GM23248 (cell line): ENCODE measurements around the gene DYSF. TPM values are rescaled to one million over a fixed set of nuclear protein-coding genes. Genes with fewer than 3 reads are reported as not detected.

Experiments used
- DNase-seq: peaks from one replicate; pipeline ENCODE4 v3.0.0-alpha.2; 2015
- H2AFZ ChIP-seq: fragments of 200-600 bp; sonication (generic); 2 replicates; pipeline ENCODE4 v1.6.1; 2016; ENCODE audit warnings: antibody characterized with exemption
- H3F3A ChIP-seq: fragments of 200-600 bp; sonication (generic); 2 replicates; pipeline ENCODE4 v1.6.1; 2016; ENCODE audit warnings: mild to moderate bottlenecking, antibody characterized with exemption, mixed run types; ENCODE audit not compliant: insufficient read depth
- H3K27ac ChIP-seq: fragments of 200-600 bp; sonication (generic); 2 replicates; pipeline ENCODE4 v1.5.1; 2016; ENCODE audit warnings: mild to moderate bottlenecking
- H3K27me3 ChIP-seq: fragments of 200-600 bp; sonication (generic); replicated peaks from 2 replicates; pipeline ENCODE4 v1.6.1; 2016; ENCODE audit warnings: mild to moderate bottlenecking; ENCODE audit not compliant: insufficient read depth
- H3K36me3 ChIP-seq: fragments of 200-600 bp; sonication (generic); 2 replicates; pipeline ENCODE4 v1.6.1; 2016; ENCODE audit warnings: low read depth, mild to moderate bottlenecking
- H3K4me1 ChIP-seq: fragments of 200-600 bp; sonication (generic); 2 replicates; pipeline ENCODE4 v1.6.1; 2016; ENCODE audit warnings: mild to moderate bottlenecking; ENCODE audit not compliant: insufficient read depth
- H3K4me2 ChIP-seq: fragments of 200-600 bp; sonication (generic); one replicate; pipeline ENCODE4 v1.6.1; 2016; ENCODE audit warnings: mild to moderate bottlenecking; ENCODE audit not compliant: unreplicated experiment
- H3K4me3 ChIP-seq: fragments of 200-600 bp; sonication (generic); 2 replicates; pipeline ENCODE4 v1.5.1; 2016; ENCODE audit warnings: mild to moderate bottlenecking
- H3K79me2 ChIP-seq: fragments of 200-600 bp; sonication (generic); 2 replicates; pipeline ENCODE4 v1.6.1; 2016; ENCODE audit warnings: mild to moderate bottlenecking; ENCODE audit not compliant: insufficient read depth
- H3K9ac ChIP-seq: fragments of 200-600 bp; sonication (generic); 2 replicates; pipeline ENCODE4 v1.6.1; 2016; ENCODE audit warnings: mild to moderate bottlenecking
- H3K9me2 ChIP-seq: fragments of 200-600 bp; sonication (generic); 2 replicates; pipeline ENCODE4 v1.6.1; 2016; ENCODE audit warnings: mixed run types, mild to moderate bottlenecking, moderate library complexity; ENCODE audit not compliant: insufficient read depth
- H3K9me3 ChIP-seq: fragments of 200-600 bp; sonication (generic); one replicate; pipeline ENCODE4 v1.6.1; 2017; ENCODE audit warnings: low read depth
- H4K20me1 ChIP-seq: fragments of 200-600 bp; sonication (generic); 2 replicates; pipeline ENCODE4 v1.6.0; 2016; ENCODE audit not compliant: insufficient read depth
- EZH2 ChIP-seq: fragments of 200-600 bp; sonication (generic); IDR thresholded peaks from 2 replicates; pipeline ENCODE4 v1.6.1; 2018; ENCODE audit warnings: antibody characterized with exemption, mild to moderate bottlenecking; ENCODE audit not compliant: insufficient read depth, poor library complexity, severe bottlenecking
- EZH2phosphoT487 ChIP-seq: fragments of 200-600 bp; sonication (generic); IDR thresholded peaks from 2 replicates; pipeline ENCODE4 v1.6.1; 2018; ENCODE audit warnings: antibody characterized with exemption, moderate library complexity, mild to moderate bottlenecking, low read depth; ENCODE audit not compliant: insufficient read depth
- WGBS, 2 experiments: methylation state at CpG; one replicate each; pipeline ENCODE4 v1.1.6; 2015 to 2017; ENCODE audit warnings: low lambda C conversion rate in 2 of 2, low coverage in 1 of 2; ENCODE audit errors: missing lambda C conversion rate in 2 of 2; 5-methylcytosine and 5-hydroxymethylcytosine counted together
- in situ Hi-C: fragments of 300-500 bp; cut with MboI; formaldehyde crosslinking; loops from 2 replicates; pipeline ENCODE4 v1.15.0; 2020
- polyA plus RNA-seq: library from polyadenylated mRNA; unstranded; fragments of >200 nt; fragmentation: Nextera tagmentation; extraction: Ambion mirVana; gene quantifications from 2 replicates; pipeline ENCODE4 v1.2.1, GENCODE V29; 2016
- total RNA-seq: library from RNA; depleted of rRNA; stranded (reverse); fragments of >200 nt; shearing (Covaris generic); gene quantifications from 2 replicates; pipeline ENCODE4 v1.2.3, GENCODE V29; 2014

The DYSF gene
- total and polyA plus RNA-seq, 2 experiments from 2014 or later = 0.25 to 0.54 TPM

DNA sequence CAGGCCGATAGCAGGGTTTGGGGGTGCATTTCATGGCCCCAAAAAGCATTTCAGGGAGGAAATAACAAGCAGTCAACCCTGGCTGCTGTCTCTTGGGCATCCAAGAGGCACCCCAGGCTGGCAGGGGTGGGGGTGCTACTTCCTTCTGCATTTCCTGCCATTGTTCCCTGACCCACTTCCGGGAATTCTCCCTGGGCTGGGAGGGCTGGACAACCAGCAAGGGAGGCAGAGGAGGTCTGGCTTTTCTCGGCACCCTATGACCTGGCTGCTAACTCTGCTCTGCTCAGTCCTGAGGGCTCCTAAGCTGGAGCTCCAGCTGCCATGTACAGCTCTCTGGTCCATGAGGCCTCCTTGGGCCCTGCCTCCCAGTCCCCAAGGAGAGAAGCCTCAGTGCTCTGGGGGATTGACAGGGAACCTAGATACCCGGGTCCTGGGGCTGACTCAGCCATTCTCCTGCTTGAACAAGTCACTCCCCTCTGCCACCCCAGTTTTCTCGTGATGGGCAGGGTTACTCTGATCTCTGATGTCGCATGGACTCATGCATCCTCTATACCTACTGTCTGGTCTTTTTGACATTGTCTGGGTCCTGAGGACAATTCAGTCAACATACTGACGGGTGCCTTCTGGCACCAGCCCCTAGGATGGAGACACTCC lies 47.2 kb downstream of the DYSF start:
- DNase-seq = no peak
- Histone ChIP-seq H3K9me2 (no peaks in the 10 kb centered on the region), H3K27me3 (no peaks in the 10 kb centered on the region), H2AFZ (no peak overlapping the region), H4K20me1 (no peaks in the 10 kb centered on the region), H3F3A (peaks cover 21% of the 10 kb centered on the region), H3K9me3 (no peaks in the 10 kb centered on the region), H3K9ac (no peak overlapping the region), H3K79me2 (no peaks in the 10 kb centered on the region), H3K36me3 (no peaks in the 10 kb centered on the region), H3K4me3 (no peak overlapping the region), H3K4me2 (no peak overlapping the region), H3K27ac (no peak overlapping the region), H3K4me1 (peaks cover 17% of the 10 kb centered on the region)
- TF ChIP-seq EZH2phosphoT487 (no peak), EZH2 (no peak)
- 62 to 67% methylated on average over 7 of the region's 7 CpGs for WGBS, 2 experiments
- in situ Hi-C loops = no loop called here

DNA sequence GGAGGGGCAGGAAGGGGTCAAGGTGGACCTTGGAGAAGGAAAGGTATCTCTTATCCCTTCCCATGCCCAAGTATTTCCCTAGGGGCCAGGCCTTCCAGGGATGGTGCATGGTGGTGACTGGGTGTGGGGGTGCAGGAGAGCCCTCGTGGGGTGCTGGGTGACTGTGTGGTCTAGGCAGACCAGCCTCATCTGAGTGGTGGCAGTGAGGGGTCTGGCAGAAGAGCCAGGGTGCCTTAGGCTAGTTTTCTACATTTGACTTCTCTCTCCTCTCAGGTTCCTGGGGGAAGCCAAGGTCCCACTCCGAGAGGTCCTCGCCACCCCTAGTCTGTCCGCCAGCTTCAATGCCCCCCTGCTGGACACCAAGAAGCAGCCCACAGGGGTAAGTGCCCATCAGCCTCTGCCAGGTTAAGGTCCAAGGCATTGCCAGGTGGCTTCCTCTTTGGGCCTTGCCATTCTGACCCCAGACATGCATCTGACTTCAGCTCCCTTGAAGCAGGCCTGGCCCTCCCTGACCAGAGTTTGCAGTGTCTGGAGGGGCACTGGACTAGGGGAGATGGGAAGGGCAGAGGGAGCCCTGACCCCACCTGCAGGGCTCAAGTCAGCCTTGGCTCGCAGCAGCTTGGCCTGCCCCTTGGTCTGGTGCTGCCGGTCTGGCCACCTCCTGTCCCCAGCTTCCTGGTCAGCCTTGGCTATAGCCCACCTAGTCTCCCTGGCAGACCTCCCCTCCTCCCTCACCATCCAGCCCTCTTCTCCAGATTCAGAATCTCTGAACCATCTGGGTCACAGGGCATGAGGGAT lies 49.8 kb downstream of the DYSF start:
- Histone ChIP-seq H3K9ac (no peak overlapping the region), H2AFZ (no peak overlapping the region), H3K4me3 (no peak overlapping the region), H3K79me2 (no peaks in the 10 kb centered on the region), H3K27ac (no peak overlapping the region), H3K36me3 (no peaks in the 10 kb centered on the region), H3K4me1 (peaks cover 13% of the 10 kb centered on the region), H3K27me3 (no peaks in the 10 kb centered on the region), H3K4me2 (no peak overlapping the region), H3K9me2 (no peaks in the 10 kb centered on the region), H3K9me3 (no peaks in the 10 kb centered on the region), H4K20me1 (no peaks in the 10 kb centered on the region), H3F3A (peaks cover 13% of the 10 kb centered on the region)
- 78 to 79% methylated on average over 6 of the region's 6 CpGs for WGBS, 2 experiments
- DNase-seq = no peak
- TF ChIP-seq EZH2 (no peak), EZH2phosphoT487 (no peak)
- in situ Hi-C loops = no loop called here

DNA sequence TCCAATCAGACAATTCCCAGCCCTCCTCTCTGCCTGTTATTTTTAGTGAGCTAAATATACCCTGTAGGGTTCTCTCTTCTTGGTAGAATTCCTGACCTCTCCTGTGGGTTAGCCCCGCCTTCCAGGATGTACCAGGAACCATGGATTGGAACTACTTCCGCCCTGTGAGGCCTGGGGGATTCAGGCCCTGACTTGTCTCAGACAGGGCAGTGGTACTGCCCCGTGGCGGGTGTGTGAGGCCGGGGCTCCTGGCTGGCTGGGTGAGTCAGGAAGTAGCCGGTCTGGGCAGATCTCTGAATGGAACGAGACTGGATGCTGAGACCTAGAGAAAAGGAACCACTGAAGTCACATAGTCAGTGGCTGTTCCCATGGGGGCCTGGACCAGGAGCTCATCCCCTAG lies 50.5 kb downstream of the DYSF start:
- peaks cover 8% of the 10 kb centered on the region for H3K4me1 ChIP-seq
- no peak overlapping the region for H3K9ac ChIP-seq
- no peaks in the 10 kb centered on the region for H3K27me3 ChIP-seq
- H3F3A ChIP-seq = peaks cover 8% of the 10 kb centered on the region
- no peak overlapping the region for H3K4me3 ChIP-seq
- TF ChIP-seq EZH2phosphoT487 = no peak
- no peak for TF ChIP-seq EZH2
- H3K79me2 ChIP-seq = no peaks in the 10 kb centered on the region
- WGBS, 2 experiments = 88 to 89% methylated on average over 7 of the region's 7 CpGs
- H4K20me1 ChIP-seq = no peaks in the 10 kb centered on the region
- H3K36me3 ChIP-seq = no peaks in the 10 kb centered on the region
- DNase-seq = no peak
- H2AFZ ChIP-seq = no peak overlapping the region
- no peaks in the 10 kb centered on the region for H3K9me2 ChIP-seq
- in situ Hi-C loops = no loop called here
- no peaks in the 10 kb centered on the region for H3K9me3 ChIP-seq
- H3K27ac ChIP-seq = no peak overlapping the region
- no peak overlapping the region for H3K4me2 ChIP-seq

- no peaks in the 10 kb centered on the region for H3K79me2 ChIP-seq
- in situ Hi-C loops = loop anchor here (5.0 kb wide), 1 partner anchor 207 kb away; no protein-coding TSS in a partner anchor
- no peaks in the 10 kb centered on the region for H3K36me3 ChIP-seq
- peaks cover under 1% of the 10 kb centered on the region; the same call in 1 of the 2 replicates for H3F3A ChIP-seq
- no peak overlapping the region for H3K4me2 ChIP-seq
- H3K9me3 ChIP-seq = no peaks in the 10 kb centered on the region
- no peak overlapping the region for H3K9ac ChIP-seq
- H3K4me1 ChIP-seq = peaks cover under 1% of the 10 kb centered on the region; the same call in 1 of the 2 replicates
- WGBS, 2 experiments = 70% methylated on average over 7 of the region's 7 CpGs
- H3K9me2 ChIP-seq = no peaks in the 10 kb centered on the region
- no peaks in the 10 kb centered on the region for H3K27me3 ChIP-seq
- no peak overlapping the region for H2AFZ ChIP-seq
- no peak overlapping the region for H3K27ac ChIP-seq
- no peak for TF ChIP-seq EZH2
- TF ChIP-seq EZH2phosphoT487 = no peak
- H4K20me1 ChIP-seq = no peaks in the 10 kb centered on the region
- H3K4me3 ChIP-seq = no peak overlapping the region
- no peak for DNase-seq
Observed at GRCh38 chr2:71504611-71505010, 51.2 kb downstream of the DYSF start.
